Neural cell (in vitro differentiated cells): Measurements from ENCODE around the gene ANKIB1. TPM values are rescaled to one million over a fixed set of nuclear protein-coding genes. Genes with fewer than 3 reads are reported as not detected.

Experiments used
- H2AFZ ChIP-seq: fragments of 200-600, 300-800 bp; sonication (generic), shearing (Covaris generic); 2 replicates; pipeline ENCODE4 v1.6.0; 2014; ENCODE audit warnings: low read depth, mild to moderate bottlenecking, antibody characterized with exemption, low read length, moderate library complexity
- H3F3A ChIP-seq: fragments of 200-600 bp; shearing (Covaris generic); 2 replicates; pipeline ENCODE4 v1.6.1; 2016; ENCODE audit warnings: mild to moderate bottlenecking, moderate library complexity, mixed read lengths, antibody characterized with exemption, low read length; ENCODE audit not compliant: insufficient read depth, poor library complexity, severe bottlenecking
- H3K27ac ChIP-seq: fragments of 200-600, 300-800 bp; sonication (generic), shearing (Covaris generic); 2 replicates; pipeline ENCODE4 v1.5.1; 2014; ENCODE audit warnings: mild to moderate bottlenecking, low read length, moderate library complexity
- H3K27me3 ChIP-seq: fragments of 300-800, 200-600 bp; sonication (generic), shearing (Covaris generic); 2 replicates; pipeline ENCODE4 v1.6.0; 2014; ENCODE audit warnings: mild to moderate bottlenecking, low read depth, low read length, moderate library complexity; ENCODE audit not compliant: insufficient read depth
- H3K36me3 ChIP-seq: fragments of 300-800, 200-600 bp; sonication (generic), shearing (Covaris generic); 2 replicates; pipeline ENCODE4 v1.5.1; 2014; ENCODE audit warnings: mild to moderate bottlenecking, antibody characterized with exemption, low read length, moderate library complexity; ENCODE audit not compliant: insufficient read depth
- H3K4me2 ChIP-seq: fragments of 300-800, 200-600 bp; sonication (generic), shearing (Covaris generic); 2 replicates; pipeline ENCODE4 v1.6.0; 2014; ENCODE audit warnings: mild to moderate bottlenecking, low read length
- H3K4me3 ChIP-seq: fragments of 300-800, 200-600 bp; sonication (generic), shearing (Covaris generic); 2 replicates; pipeline ENCODE4 v1.5.1; 2014; ENCODE audit warnings: mild to moderate bottlenecking, low read length, moderate library complexity
- H3K79me2 ChIP-seq: fragments of 200-600 bp; shearing (Covaris generic); replicated peaks from 2 replicates; pipeline ENCODE4 v1.6.0; 2014; ENCODE audit warnings: mild to moderate bottlenecking, low read length, moderate library complexity; ENCODE audit not compliant: insufficient read depth
- H3K9ac ChIP-seq: fragments of 300-800, 200-600 bp; sonication (generic), shearing (Covaris generic); 2 replicates; pipeline ENCODE4 v1.6.1; 2016; ENCODE audit warnings: mild to moderate bottlenecking, low read length, mixed read lengths
- H3K9me2 ChIP-seq: fragments of 200-600 bp; shearing (Covaris generic); 2 replicates; pipeline ENCODE4 v1.6.1; 2016; ENCODE audit warnings: mild to moderate bottlenecking, low read length, mixed read lengths; ENCODE audit not compliant: insufficient read depth
- H3K9me3 ChIP-seq: fragments of 200-600, 300-800 bp; sonication (generic), shearing (Covaris generic); 2 replicates; pipeline ENCODE4 v1.6.1; 2016; ENCODE audit warnings: mild to moderate bottlenecking, mixed run types, low read length, moderate library complexity, mixed read lengths
- H4K20me1 ChIP-seq: fragments of 200-600 bp; shearing (Covaris generic); 2 replicates; pipeline ENCODE4 v1.6.1; 2016; ENCODE audit warnings: mild to moderate bottlenecking, mixed run types; ENCODE audit not compliant: insufficient read depth
- CTCF ChIP-seq: fragments of 450-650 bp; IDR thresholded peaks from 2 replicates; pipeline ENCODE4 v1.5.1; 2014; ENCODE audit warnings: antibody characterized with exemption, mild to moderate bottlenecking, moderate library complexity; ENCODE audit not compliant: poor library complexity, severe bottlenecking
- EP300 ChIP-seq: fragments of 450-650 bp; conservative IDR thresholded peaks from 2 replicates; pipeline ENCODE4 v1.6.1; 2014; ENCODE audit warnings: antibody characterized with exemption, mild to moderate bottlenecking, moderate library complexity; ENCODE audit not compliant: poor library complexity, severe bottlenecking
- EZH2 ChIP-seq: fragments of 200-600, 300-800 bp; shearing (Covaris generic), sonication (generic); IDR thresholded peaks from 2 replicates; pipeline ENCODE4 v1.6.1; 2014; ENCODE audit warnings: antibody characterized with exemption, low read length, borderline replicate concordance, mild to moderate bottlenecking; ENCODE audit not compliant: insufficient read depth, poor library complexity, severe bottlenecking
- MXI1 ChIP-seq: fragments of 450-650 bp; conservative IDR thresholded peaks from 2 replicates; pipeline ENCODE4 v1.6.1; 2014; ENCODE audit warnings: antibody characterized with exemption, mild to moderate bottlenecking; ENCODE audit not compliant: poor library complexity, severe bottlenecking
- POLR2AphosphoS5 ChIP-seq: IDR thresholded peaks from 2 replicates; pipeline ENCODE4 v1.6.1; 2012
- RAD21 ChIP-seq: fragments of 450-650 bp; conservative IDR thresholded peaks from 2 replicates; pipeline ENCODE4 v1.6.1; 2014; ENCODE audit warnings: antibody characterized with exemption, mild to moderate bottlenecking, moderate library complexity
- REST ChIP-seq: IDR thresholded peaks from 2 replicates; pipeline ENCODE4 v1.6.1; 2012; ENCODE audit warnings: borderline replicate concordance
- SMC3 ChIP-seq: fragments of 450-650 bp; conservative IDR thresholded peaks from 2 replicates; pipeline ENCODE4 v1.6.1; 2014; ENCODE audit warnings: antibody characterized with exemption, mild to moderate bottlenecking, moderate library complexity; ENCODE audit not compliant: poor library complexity
- TAF1 ChIP-seq: IDR thresholded peaks from 2 replicates; pipeline ENCODE4 v1.6.1; 2012; ENCODE audit warnings: low read depth
- polyA plus RNA-seq: library from polyadenylated mRNA; depleted of rRNA; stranded (reverse); fragments of >200 nt; gene quantifications from 2 replicates; pipeline ENCODE4 v1.2.3, GENCODE V29; 2014

ANKIB1 gene
- polyA plus RNA-seq, 1 donor from 2014 or later, result 83.0 TPM

GRCh38 chr7:92360387-92360786, 114.6 kb downstream of the ANKIB1 start:
- H3K27ac ChIP-seq, result no peak overlapping the region
- TF ChIP-seq RAD21, result no peak
- TF ChIP-seq SMC3, result no peak

GRCh38 chr7:92362131-92362530, 116.4 kb downstream of the ANKIB1 start:
- H3K9ac ChIP-seq, result no peak overlapping the region
- TF ChIP-seq CTCF (no peak), RAD21 (no peak), POLR2AphosphoS5 (no peak), REST (no peak), SMC3 (no peak), MXI1 (no peak), TAF1 (no peak), EP300 (no peak), EZH2 (no peak)
- H3K9me3 ChIP-seq, result no peaks in the 10 kb centered on the region
- H3K36me3 ChIP-seq, result peaks cover 7% of the 10 kb centered on the region
- no peaks in the 10 kb centered on the region for H3F3A ChIP-seq
- H3K79me2 ChIP-seq, result no peaks in the 10 kb centered on the region
- H3K9me2 ChIP-seq, result no peaks in the 10 kb centered on the region
- H3K4me3 ChIP-seq, result no peak overlapping the region
- no peaks in the 10 kb centered on the region for H3K27me3 ChIP-seq
- no peak overlapping the region for H2AFZ ChIP-seq
- H3K4me2 ChIP-seq, result no peak overlapping the region
- no peak overlapping the region for H3K27ac ChIP-seq
- H4K20me1 ChIP-seq, result no peaks in the 10 kb centered on the region

More at GRCh38 chr7:92360387-92360786, 114.6 kb downstream of the ANKIB1 start:
- Histone ChIP-seq H3K9me2 (no peaks in the 10 kb centered on the region), H4K20me1 (no peaks in the 10 kb centered on the region), H3K4me2 (no peak overlapping the region), H3F3A (no peaks in the 10 kb centered on the region), H3K79me2 (no peaks in the 10 kb centered on the region), H3K27me3 (no peaks in the 10 kb centered on the region), H3K9me3 (no peaks in the 10 kb centered on the region), H3K4me3 (no peak overlapping the region), H2AFZ (no peak overlapping the region), H3K9ac (no peak overlapping the region), H3K36me3 (peaks cover 6% of the 10 kb centered on the region)

GRCh38 chr7:92366730-92367129, 121.0 kb downstream of the ANKIB1 start:
- no peaks in the 10 kb centered on the region for H3K9me2 ChIP-seq
- no peak for TF ChIP-seq EZH2
- H3F3A ChIP-seq, result no peaks in the 10 kb centered on the region
- H3K9me3 ChIP-seq, result no peaks in the 10 kb centered on the region
- H3K27ac ChIP-seq, result no peak overlapping the region
- no peak overlapping the region for H3K4me2 ChIP-seq
- peaks cover 7% of the 10 kb centered on the region for H3K36me3 ChIP-seq
- H3K4me3 ChIP-seq, result no peak overlapping the region
- H3K9ac ChIP-seq, result no peak overlapping the region
- no peaks in the 10 kb centered on the region for H4K20me1 ChIP-seq
- no peaks in the 10 kb centered on the region for H3K27me3 ChIP-seq
- no peaks in the 10 kb centered on the region for H3K79me2 ChIP-seq
- no peak overlapping the region for H2AFZ ChIP-seq
